SIG-M5 treated with dmso at 0.1 percent for 504 hours (cell line): ENCODE results near the gene FKBP8.
"Not testable (repeated sequence)": the region's sequence is repeated elsewhere in the genome, so short reads cannot be mapped to it uniquely, and the experiment has no call there.

Experiments used
- DNase-seq: peaks from one replicate; lab custom pipeline; 2025; ENCODE audit not compliant: unreplicated experiment; lab: John Stamatoyannopoulos, UW

FKBP8 gene

GRCh38 chr19:18542941-18543813 is at the start of gene FKBP8:
Gene FKBP8 (minus strand): TSS chr19:18543573. CDS start chr19:18541970, 1,603 bp downstream.
- peak; percentile 84 for DNase-seq

- DNase-seq = not testable (repeated sequence)
Measured at GRCh38 chr19:18592732-18593131, 49.4 kb upstream of the FKBP8 start.

- no peak for DNase-seq
Measured at GRCh38 chr19:18591735-18592385, 48.5 kb upstream of the FKBP8 start.

GRCh38 chr19:18590273-18591272 is 47.2 kb upstream of the FKBP8 start:
- DNase-seq = peak; percentile 74

GRCh38 chr19:18589380-18590272 is 46.3 kb upstream of the FKBP8 start:
- DNase-seq = peak; percentile 69

GRCh38 chr19:18588611-18589379 is 45.4 kb upstream of the FKBP8 start, which contains the start of gene REX1BD:
Gene REX1BD (plus strand): TSS chr19:18588798. CDS start chr19:18588802, 4 bp downstream.
- DNase-seq = peak; percentile 85

- DNase-seq = peak; percentile 40
Measured at GRCh38 chr19:18587962-18588610, 44.7 kb upstream of the FKBP8 start.

- DNase-seq = no peak
Measured at GRCh38 chr19:18587561-18587960, 44.2 kb upstream of the FKBP8 start.

GRCh38 chr19:18586306-18586705 is 42.9 kb upstream of the FKBP8 start:
- DNase-seq = peak; percentile 63

GRCh38 chr19:18580311-18580710 is 36.9 kb upstream of the FKBP8 start:
- no peak for DNase-seq

- no peak for DNase-seq
Measured at GRCh38 chr19:18577365-18577914, 34.1 kb upstream of the FKBP8 start.

GRCh38 chr19:18576383-18576782 is 33.0 kb upstream of the FKBP8 start:
- DNase-seq = no peak

GRCh38 chr19:18574691-18575291 is 31.4 kb upstream of the FKBP8 start:
- no peak for DNase-seq

GRCh38 chr19:18571564-18572344 is 28.4 kb upstream of the FKBP8 start, which contains the start of gene UBA52:
Gene UBA52 (plus strand): TSS chr19:18571857. CDS start chr19:18573301, 1,444 bp downstream.
- DNase-seq = peak; percentile 97

- DNase-seq = no peak
Measured at GRCh38 chr19:18568367-18568766, 25.0 kb upstream of the FKBP8 start.

- no peak for DNase-seq
Measured at GRCh38 chr19:18566953-18567352, 23.6 kb upstream of the FKBP8 start.

GRCh38 chr19:18562086-18562485 is 18.7 kb upstream of the FKBP8 start:
- DNase-seq = no peak
